Measurements from ENCODE around the gene ADCK1. TPM values are rescaled to one million over a fixed set of nuclear protein-coding genes. Genes with fewer than 3 reads are reported as not detected.

Gene ADCK1
- total and polyA plus RNA-seq, 8 donors = 0.58 to 39.1 (median 4.0) TPM

- Histone ChIP-seq H3K9me3 (no peaks in the 10 kb centered on the region), H3K4me1 (peaks cover 0 to 23% (median 12%) of the 10 kb centered on the region in 4 donors), H3K36me3 (peaks cover 6 to 10% (median 8%) of the 10 kb centered on the region in 4 donors), H3K27me3 (no peaks in the 10 kb centered on the region), H3K4me3 (no peak overlapping the region), H3K27ac (peak overlapping the region in 2 of 5 donors; percentile 15 to 65)
- intact Hi-C loops (cut with DNase I; ENCODE audit: low total_unique reads) = no loop called here
- peak in 1 of 2 donors; percentile 53 for DNase-seq
- 59 to 79% (median 74%) methylated on average over 4 of the region's 4 CpGs for WGBS, 5 donors
- no peak for TF ChIP-seq CTCF (IDR thresholded peaks at IDR 0.05)
- peak in 2 of 3 donors; percentile 7 to 48 for TF ChIP-seq POLR2AphosphoS5 (IDR thresholded peaks at IDR 0.05)
Observed at GRCh38 chr14:77882636-77883035, 82.7 kb downstream of the ADCK1 start.

DNA sequence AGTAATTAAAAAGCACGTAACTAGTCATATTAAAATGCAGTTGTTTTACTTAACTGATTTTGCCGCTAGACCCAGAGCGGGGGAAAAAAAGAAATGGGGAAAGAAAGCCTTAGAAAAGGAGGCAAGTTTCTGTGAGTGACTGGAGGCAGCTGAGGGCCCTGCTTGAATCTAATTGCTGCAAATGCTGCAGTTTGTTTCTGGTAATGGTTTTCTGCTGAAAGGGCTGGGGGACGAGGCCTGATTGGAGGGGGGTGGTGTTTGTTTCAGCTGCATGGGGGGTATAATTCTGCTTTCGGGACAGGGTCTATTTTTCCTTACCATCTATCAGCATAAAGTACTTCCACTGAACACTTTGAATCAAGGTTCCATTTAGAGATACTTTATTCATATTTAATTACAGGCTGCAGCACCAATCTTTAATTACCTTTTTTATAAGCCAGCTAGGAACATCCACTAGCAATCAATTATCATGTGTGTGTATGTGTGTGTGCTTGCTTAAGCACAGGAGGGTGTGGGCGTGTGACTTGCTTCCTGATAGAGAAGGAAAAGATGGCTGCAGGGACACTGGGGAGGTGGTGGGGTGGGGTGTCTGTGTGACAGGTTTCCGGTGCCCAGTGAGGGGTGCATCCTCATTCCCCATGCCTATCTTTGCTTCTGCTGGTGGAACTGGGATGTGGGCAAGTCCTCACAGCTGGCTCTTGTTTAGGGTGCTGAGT, 83.4 kb downstream of the ADCK1 start:
- peaks cover 7 to 15% (median 13%) of the 10 kb centered on the region in 4 donors for H3K36me3 ChIP-seq
- intact Hi-C loops (cut with DNase I; ENCODE audit: low total_unique reads) = no loop called here
- H3K27me3 ChIP-seq = no peaks in the 10 kb centered on the region
- H3K27ac ChIP-seq = peak overlapping the region in 1 of 5 donors; percentile 65
- TF ChIP-seq CTCF (IDR thresholded peaks at IDR 0.05) (no peak), POLR2A (IDR thresholded peaks at IDR 0.05) (no peak), POLR2AphosphoS5 (IDR thresholded peaks at IDR 0.05) (no peak), EP300 (IDR thresholded peaks at IDR 0.05) (no peak)
- no peak overlapping the region for H3K4me3 ChIP-seq
- H3K4me1 ChIP-seq = peaks cover 0 to 22% (median 9%) of the 10 kb centered on the region in 4 donors
- DNase-seq = no peak
- 80 to 91% (median 88%) methylated on average over 7 of the region's 7 CpGs for WGBS, 5 donors
- H3K9me3 ChIP-seq = no peaks in the 10 kb centered on the region

GRCh38 chr14:77883847-77884238, 83.9 kb downstream of the ADCK1 start:
- no peak for DNase-seq
- WGBS, 5 donors = 92 to 100% (median 97%) methylated on average over 2 of the region's 2 CpGs

DNA sequence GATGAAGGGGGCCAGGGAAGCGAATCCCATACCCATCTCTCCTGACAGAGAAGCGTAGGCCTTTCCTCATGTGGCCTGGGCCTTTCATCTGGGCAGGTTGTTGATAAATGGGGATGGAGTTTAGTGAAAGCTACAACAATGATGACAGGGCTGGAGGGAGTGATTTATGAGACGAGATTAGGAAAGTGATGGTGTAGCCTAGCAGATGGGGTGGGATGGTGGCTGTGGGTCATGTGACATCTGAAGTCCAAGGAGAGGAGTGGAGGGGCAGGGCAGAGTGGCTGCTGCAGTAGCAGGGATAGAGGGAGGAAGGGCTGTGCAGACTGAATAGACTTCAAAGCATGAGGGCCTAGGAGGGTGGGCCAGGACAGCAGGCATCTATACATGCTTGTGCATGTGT, 85.5 kb downstream of the ADCK1 start:
- TF ChIP-seq POLR2A (IDR thresholded peaks at IDR 0.05) (no peak), POLR2AphosphoS5 (IDR thresholded peaks at IDR 0.05) (no peak), EP300 (IDR thresholded peaks at IDR 0.05) (no peak), CTCF (IDR thresholded peaks at IDR 0.05) (no peak)
- 87 to 92% (median 90%) methylated on average over 3 of the region's 3 CpGs for WGBS, 5 donors
- H3K36me3 ChIP-seq = peaks cover 7 to 30% (median 23%) of the 10 kb centered on the region in 4 donors
- peaks cover 0 to 15% (median 3%) of the 10 kb centered on the region in 4 donors for H3K4me1 ChIP-seq
- no peak overlapping the region for H3K27ac ChIP-seq
- intact Hi-C loops (cut with DNase I; ENCODE audit: low total_unique reads) = no loop called here
- no peaks in the 10 kb centered on the region for H3K27me3 ChIP-seq
- no peak overlapping the region for H3K4me3 ChIP-seq
- H3K9me3 ChIP-seq = peaks cover 0 to 4% (median 0%) of the 10 kb centered on the region in 4 donors
- no peak for DNase-seq

More at GRCh38 chr14:77883847-77884238, 83.9 kb downstream of the ADCK1 start:
- H3K4me3 ChIP-seq = no peak overlapping the region
- TF ChIP-seq CTCF (IDR thresholded peaks at IDR 0.05) = no peak
- TF ChIP-seq EP300 (IDR thresholded peaks at IDR 0.05) = no peak
- peaks cover 0 to 17% (median 4%) of the 10 kb centered on the region in 4 donors for H3K4me1 ChIP-seq
- H3K27ac ChIP-seq = no peak overlapping the region
- intact Hi-C loops (cut with DNase I; ENCODE audit: low total_unique reads) = no loop called here
- H3K9me3 ChIP-seq = no peaks in the 10 kb centered on the region
- H3K27me3 ChIP-seq = no peaks in the 10 kb centered on the region
- peaks cover 7 to 21% (median 19%) of the 10 kb centered on the region in 4 donors for H3K36me3 ChIP-seq
